ENCODE data around the gene NFIC.

NFIC gene

DNA sequence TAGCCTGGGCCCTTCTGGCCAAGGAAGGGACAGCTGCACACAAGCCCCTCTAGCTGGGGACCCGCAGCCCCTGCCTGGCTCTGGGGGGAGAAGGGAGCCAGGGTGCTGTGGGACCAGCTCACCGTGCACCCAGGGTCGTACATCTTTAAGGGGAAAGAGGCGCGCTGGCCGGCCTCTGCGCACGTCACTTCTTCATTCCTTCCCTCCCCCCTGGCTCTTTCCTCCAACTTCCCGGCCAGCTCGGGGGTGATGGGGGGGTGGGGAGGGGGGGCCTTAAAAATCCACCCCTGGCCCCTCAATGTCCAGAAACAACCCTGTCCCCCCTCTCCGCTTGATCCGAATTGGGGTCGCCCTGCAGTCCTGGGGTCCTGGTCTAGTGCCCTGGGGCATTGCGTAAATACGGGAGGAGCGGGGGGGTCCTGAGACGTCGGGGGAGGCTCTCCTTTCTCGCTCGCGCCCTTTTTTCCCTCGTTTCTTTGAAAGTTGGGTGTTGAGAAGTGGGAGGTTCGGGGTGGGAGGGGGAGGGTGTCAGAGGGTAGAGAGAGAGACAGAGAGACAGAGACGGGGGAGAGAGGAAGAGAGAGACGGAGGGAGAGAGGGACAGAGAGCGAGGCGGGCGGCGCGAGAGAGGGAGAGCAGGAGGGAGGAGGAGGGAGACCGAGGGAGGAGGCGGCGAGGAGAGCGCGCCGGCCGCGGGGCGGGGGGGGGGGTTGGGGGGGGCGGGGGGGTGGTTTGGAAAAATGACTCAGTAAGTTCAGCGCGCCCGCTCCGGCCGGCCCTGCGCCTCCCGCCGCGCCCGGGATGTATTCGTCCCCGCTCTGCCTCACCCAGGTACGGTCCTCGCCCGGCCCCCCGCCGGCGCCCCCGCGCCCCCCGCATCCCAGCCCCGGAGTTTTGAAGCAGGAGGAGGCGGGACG lies at the start of gene NFIC:
NFIC (plus strand) TSS at position 748 of the 917 bp plus-strand sequence; CDS start at position 802, 54 bp downstream.
- Histone ChIP-seq H3K4me3 (peak within 1 kb of the TSS; percentile 98), H3K27ac (peak within 1 kb of the TSS; percentile 99 to 100)
- TF ChIP-seq, protein P1, sequence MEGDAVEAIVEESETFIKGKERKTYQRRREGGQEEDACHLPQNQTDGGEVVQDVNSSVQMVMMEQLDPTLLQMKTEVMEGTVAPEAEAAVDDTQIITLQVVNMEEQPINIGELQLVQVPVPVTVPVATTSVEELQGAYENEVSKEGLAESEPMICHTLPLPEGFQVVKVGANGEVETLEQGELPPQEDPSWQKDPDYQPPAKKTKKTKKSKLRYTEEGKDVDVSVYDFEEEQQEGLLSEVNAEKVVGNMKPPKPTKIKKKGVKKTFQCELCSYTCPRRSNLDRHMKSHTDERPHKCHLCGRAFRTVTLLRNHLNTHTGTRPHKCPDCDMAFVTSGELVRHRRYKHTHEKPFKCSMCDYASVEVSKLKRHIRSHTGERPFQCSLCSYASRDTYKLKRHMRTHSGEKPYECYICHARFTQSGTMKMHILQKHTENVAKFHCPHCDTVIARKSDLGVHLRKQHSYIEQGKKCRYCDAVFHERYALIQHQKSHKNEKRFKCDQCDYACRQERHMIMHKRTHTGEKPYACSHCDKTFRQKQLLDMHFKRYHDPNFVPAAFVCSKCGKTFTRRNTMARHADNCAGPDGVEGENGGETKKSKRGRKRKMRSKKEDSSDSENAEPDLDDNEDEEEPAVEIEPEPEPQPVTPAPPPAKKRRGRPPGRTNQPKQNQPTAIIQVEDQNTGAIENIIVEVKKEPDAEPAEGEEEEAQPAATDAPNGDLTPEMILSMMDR (IDR thresholded peaks at IDR 0.05) = no peak
- DNase-seq (ENCODE audit: low spot score) = peak; percentile 93

DNA sequence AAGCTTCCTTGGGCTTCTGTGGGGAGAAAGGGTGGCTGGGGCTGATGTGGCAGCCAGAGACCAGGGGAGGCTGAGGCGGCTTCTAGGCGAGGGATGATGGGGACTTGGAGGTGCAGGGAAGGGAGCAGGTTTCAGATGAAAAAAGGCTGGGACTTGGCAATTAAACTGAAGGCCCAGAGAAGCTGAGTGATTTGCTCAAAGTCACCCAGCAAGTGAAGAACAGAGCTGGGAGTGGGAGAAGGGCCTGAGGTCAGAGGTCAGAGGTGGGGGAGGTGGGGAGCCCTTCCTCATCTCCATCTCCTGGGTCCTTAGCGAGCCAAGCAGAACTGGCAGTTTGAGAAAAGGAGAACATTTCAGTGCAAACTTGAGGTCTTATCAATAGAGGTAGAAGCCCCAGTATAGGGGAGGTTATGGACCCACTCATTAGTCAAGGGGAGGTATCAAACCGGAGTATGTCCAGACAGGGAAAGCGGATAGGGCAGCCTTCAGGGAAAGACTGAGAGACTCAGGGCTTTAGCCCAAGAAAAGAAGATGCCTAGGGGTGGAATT lies 49.6 kb upstream of the NFIC start:
- no peak overlapping the region for H3K4me3 ChIP-seq
- H3K27ac ChIP-seq = no peak overlapping the region
- TF ChIP-seq, protein P1 (IDR thresholded peaks at IDR 0.05) = no peak
- no peak for DNase-seq (ENCODE audit: low spot score)

GRCh38 chr19:3319643-3320353 lies 46.6 kb upstream of the NFIC start:
- DNase-seq (ENCODE audit: low spot score) = no peak
- no peak overlapping the region for H3K27ac ChIP-seq
- TF ChIP-seq, protein P1 (IDR thresholded peaks at IDR 0.05) = no peak
- no peak overlapping the region for H3K4me3 ChIP-seq

DNA sequence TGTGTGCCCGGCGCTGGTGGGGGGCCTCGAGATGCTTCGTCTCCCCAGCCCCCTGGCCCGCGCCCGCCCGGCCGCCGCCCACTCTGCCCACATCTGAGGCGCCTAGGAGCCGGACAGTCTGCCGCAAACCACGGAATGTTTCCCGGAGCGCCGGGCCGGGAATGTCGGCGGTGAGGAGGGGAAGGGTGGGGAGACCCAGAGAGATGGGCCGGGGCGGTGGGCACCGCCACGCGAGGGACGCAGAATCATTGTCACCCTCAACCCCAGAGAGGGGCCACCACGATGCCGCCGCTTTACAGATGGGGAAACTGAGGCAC lies 46.1 kb upstream of the NFIC start:
- no peak overlapping the region for H3K4me3 ChIP-seq
- no peak for DNase-seq (ENCODE audit: low spot score)
- TF ChIP-seq, protein P1 (IDR thresholded peaks at IDR 0.05) = no peak
- H3K27ac ChIP-seq = no peak overlapping the region

DNA sequence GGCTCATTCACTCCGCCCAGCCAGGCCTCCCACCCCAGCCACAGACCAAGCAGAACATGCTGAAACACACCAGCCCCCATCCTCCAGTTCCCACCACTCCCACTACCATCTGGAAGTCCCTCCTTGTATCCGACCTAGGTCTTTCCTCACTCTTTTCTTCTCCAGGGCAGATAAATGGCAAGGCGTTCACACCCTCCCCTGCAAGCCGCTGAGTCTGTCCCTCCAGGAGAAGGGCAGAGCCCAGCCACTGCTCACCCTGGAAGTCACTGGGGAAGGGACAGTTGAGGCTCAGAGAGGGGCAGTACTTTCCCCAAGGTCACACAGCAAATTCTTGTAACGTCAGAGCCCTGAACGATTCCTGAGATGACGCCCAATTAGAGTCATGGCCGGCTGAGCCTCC lies 45.5 kb upstream of the NFIC start:
- TF ChIP-seq, protein P1 (IDR thresholded peaks at IDR 0.05) = no peak
- no peak overlapping the region for H3K27ac ChIP-seq
- no peak for DNase-seq (ENCODE audit: low spot score)
- no peak overlapping the region for H3K4me3 ChIP-seq

- no peak for DNase-seq (ENCODE audit: low spot score)
- TF ChIP-seq, protein P1 (IDR thresholded peaks at IDR 0.05) = no peak
- Histone ChIP-seq H3K27ac (no peak overlapping the region), H3K4me3 (no peak overlapping the region)
These were observed 44.7 kb upstream of the NFIC start for GRCh38 chr19:3321696-3322095.
